ENCODE results near the gene CCDC187. TPM values are rescaled to one million over a fixed set of nuclear protein-coding genes. Genes with fewer than 3 reads are reported as not detected.

CCDC187 gene
- total and polyA plus RNA-seq, 2 of the 13 experiments (the other 11 are each of a cell fraction or from before 2014, with no cell fraction given) = 0.03 to 0.13 TPM

DNA sequence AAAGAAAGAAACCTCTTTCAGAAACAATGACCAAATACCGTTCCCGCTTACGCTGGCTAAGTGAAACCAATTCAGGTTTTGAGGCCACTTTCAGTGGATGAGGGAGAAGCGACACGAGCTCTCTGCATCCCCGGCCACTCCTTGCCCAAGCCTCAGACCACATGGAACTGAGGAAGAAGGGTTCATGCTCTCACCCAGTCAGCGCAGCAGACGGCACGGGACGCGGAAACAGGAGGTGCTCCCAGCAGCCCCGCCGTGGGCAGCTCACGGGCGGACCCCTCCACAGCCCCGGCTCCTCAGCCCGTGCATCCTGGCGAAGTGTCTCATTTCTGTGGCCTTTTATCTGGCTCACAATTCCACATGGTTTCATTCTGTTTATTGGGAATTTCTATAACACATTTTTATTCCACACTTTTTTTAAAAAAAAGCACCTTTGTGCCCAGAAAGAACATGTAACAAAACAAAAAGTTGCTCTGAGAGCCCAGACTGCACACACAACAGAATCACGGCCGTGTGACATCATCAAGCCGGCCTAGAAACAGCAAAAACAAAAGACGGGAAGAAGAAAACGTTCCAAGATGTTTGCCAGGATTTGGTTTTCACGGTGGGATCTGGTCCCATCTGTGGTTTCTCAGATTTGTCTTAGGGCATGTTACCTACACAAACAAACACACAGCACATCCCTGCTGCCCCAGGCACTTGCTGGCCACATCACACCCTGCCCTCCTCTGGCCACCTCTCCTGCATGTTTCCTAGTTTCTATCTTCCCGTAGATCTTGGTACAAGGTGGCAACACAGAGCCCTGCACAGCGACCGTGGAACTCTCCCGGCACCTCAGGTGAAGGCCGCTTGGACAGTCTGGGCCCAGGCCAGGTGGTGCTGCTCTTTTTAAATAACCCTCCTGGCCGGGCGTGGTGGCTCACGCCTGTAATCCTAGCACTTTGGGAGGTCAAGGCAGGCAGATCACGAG, 74.5 kb downstream of the CCDC187 start (continued):
- TF ChIP-seq REPIN1 (CRISPR knock-in tag; IDR thresholded peaks at IDR 0.05; ENCODE audit: borderline replicate concordance, low read depth) (no peak), ZNF777 (CRISPR knock-in tag; IDR thresholded peaks at IDR 0.05) (no peak), ZNF776 (CRISPR knock-in tag; IDR thresholded peaks at IDR 0.05) (no peak), ZNF749 (CRISPR knock-in tag; IDR thresholded peaks at IDR 0.05; ENCODE audit: borderline replicate concordance) (no peak)

DNA sequence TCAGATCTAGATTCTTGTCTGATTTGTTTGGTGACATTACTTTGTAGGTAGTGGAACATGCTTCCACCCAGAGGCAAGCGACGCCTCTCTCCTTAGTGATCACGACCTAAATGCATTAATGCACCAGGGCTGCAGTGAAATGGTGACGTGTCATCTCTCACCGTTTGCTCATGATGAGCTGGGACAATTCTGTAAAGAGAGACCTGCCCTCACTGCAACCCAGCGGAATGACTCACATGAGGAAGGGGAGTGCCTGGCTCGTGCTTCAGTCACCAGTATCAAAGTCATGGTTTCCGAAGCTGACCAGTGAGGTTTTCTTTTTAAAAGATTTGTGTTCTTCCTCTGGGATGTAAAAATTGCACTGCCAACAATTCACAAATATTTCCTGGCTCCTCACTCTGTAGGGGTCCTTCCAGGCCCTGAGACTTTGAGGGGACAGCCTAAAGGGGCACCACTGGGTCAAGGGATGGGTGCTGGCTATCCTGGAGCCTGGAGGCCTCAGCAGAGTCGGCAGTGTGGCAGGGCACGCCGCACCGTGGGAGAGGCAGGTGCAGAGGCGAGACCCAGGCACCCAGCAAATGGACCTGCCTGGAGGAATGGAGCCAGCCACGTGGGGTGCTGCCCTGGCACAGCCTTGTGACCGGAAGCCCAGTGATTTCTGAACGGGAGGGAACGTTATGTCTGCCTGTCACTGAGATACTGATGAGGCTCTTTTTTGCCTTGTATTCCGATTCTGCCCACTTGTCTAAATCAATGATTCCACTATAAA, 75.6 kb downstream of the CCDC187 start:
- no peak overlapping the region for H3K27ac ChIP-seq (ENCODE audit: extremely low read length, insufficient read depth, low read length)
- no peak overlapping the region for H3K9ac ChIP-seq (ENCODE audit: insufficient read depth, low read depth, low read length)
- no peak for ATAC-seq
- WGBS (ENCODE audit: low lambda C conversion rate) = 95% methylated on average over 17 of the region's 18 CpGs
- no peak overlapping the region for H3K4me3 ChIP-seq (replicated peaks in 1 of 3; ENCODE audit: insufficient read depth in 1 of 3, low read depth in 2 of 3, low read length in 3 of 3)
- H2AFZ ChIP-seq (ENCODE audit: low read length) = no peak overlapping the region
- TF ChIP-seq GATA4 (IDR thresholded peaks at IDR 0.05; ENCODE audit: borderline replicate concordance, low read depth) (no peak), ZNF224 (CRISPR knock-in tag; IDR thresholded peaks at IDR 0.05) (no peak)
- no peaks in the 10 kb centered on the region for H3K27me3 ChIP-seq (ENCODE audit: control insufficient read depth in 1 of 2, insufficient read depth in 2 of 2, low read length in 2 of 2)
- no peak overlapping the region for H3K4me2 ChIP-seq (ENCODE audit: low read depth, low read length)
- ChIA-PET POLR2A (no interaction called here), CTCF (ENCODE audit: low intra/inter-chr PET ratio, low total read pairs) (no interaction called here)
- H4K20me1 ChIP-seq (ENCODE audit: insufficient read depth, low read length) = peaks cover 62% of the 10 kb centered on the region
- H3K9me3 ChIP-seq (ENCODE audit: low read length) = no peaks in the 10 kb centered on the region
- in situ Hi-C loops (cut with HindIII; ENCODE audit: extremely low pct_ligation_motif_present, low pct_unique_long_range_greater_than_20kb) = no loop called here
- intact Hi-C loops (cut with micrococcal nuclease; ENCODE audit: unreplicated experiment) = no loop called here
- H3K4me1 ChIP-seq (ENCODE audit: insufficient read depth, low read length) = no peaks in the 10 kb centered on the region
- peak; percentile 13 for DNase-seq (ENCODE audit: low spot score)
- no peak for FAIRE-seq
- BruUV-seq (replicated peaks) = no TSS peak
- H3K36me3 ChIP-seq (replicated peaks in 1 of 2; ENCODE audit: control insufficient read depth in 1 of 2, insufficient read depth in 2 of 2, low read length in 2 of 2) = peaks cover 21 to 57% of the 10 kb centered on the region in 2 experiments
- peaks cover 45% of the 10 kb centered on the region for H3K79me2 ChIP-seq (ENCODE audit: insufficient read depth, low read length)
